Activated CD4-positive, alpha-beta T cell treated with anti-CD3 and anti-CD28 coated beads for 36 hours (primary cell): Measurements from ENCODE around the gene FLT3LG. TPM values are rescaled to one million over a fixed set of nuclear protein-coding genes. Genes with fewer than 3 reads are reported as not detected.

Experiments used
- ATAC-seq: fragments of 200-7000 bp; cut with Tn5 transposase; one replicate; pipeline ENCODE4 v1.10.0; 2021; ENCODE audit warnings: mild to moderate bottlenecking, moderate library complexity
- CTCF ChIA-PET: fragments of 350-600 bp; sonication (Branson Sonifier 250); formaldehyde crosslinking; loops from one replicate; lab custom pipeline; 2021; ENCODE audit warnings: antibody characterized with exemption; lab: Charles Lee
- POLR2A ChIA-PET: fragments of 350-600 bp; sonication (Branson Sonifier 250); formaldehyde crosslinking; loops from one replicate; lab custom pipeline; 2021; ENCODE audit warnings: antibody characterized with exemption, inconsistent platforms; lab: Charles Lee
- DNase-seq: peaks from one replicate; pipeline ENCODE4 v3.0.0-alpha.2; 2020
- H3K27ac Mint-ChIP-seq: one replicate; pipeline ENCODE4 v1.8.0; 2021; ENCODE audit warnings: mixed read lengths
- H3K27me3 Mint-ChIP-seq: one replicate; pipeline ENCODE4 v1.8.0; 2021; ENCODE audit warnings: mixed read lengths
- H3K36me3 Mint-ChIP-seq: one replicate; pipeline ENCODE4 v1.8.0; 2021; ENCODE audit warnings: low read depth, mixed read lengths
- H3K4me1 Mint-ChIP-seq: one replicate; pipeline ENCODE4 v1.8.0; 2021; ENCODE audit warnings: mixed read lengths
- H3K4me3 Mint-ChIP-seq: one replicate; pipeline ENCODE4 v1.8.0; 2021; ENCODE audit warnings: mild to moderate bottlenecking, moderate library complexity, mixed read lengths
- H3K9me3 Mint-ChIP-seq: one replicate; pipeline ENCODE4 v1.8.0; 2021; ENCODE audit warnings: low read depth, mixed read lengths
- intact Hi-C, 2 experiments: fragments of 100-400 bp; cut with DNase I in 1 of 2; cut with micrococcal nuclease in 1 of 2; formaldehyde crosslinking; loops; one replicate each; pipeline versions ENCODE4 v1.14.2 to v1.15.1; 2022 to 2024; cut with DNase I, micrococcal nuclease
- total RNA-seq, 2 experiments: library from RNA; stranded (reverse); gene quantifications; one replicate each; pipeline ENCODE4 v1.2.3, GENCODE V29; 2021

The FLT3LG gene
- total RNA-seq, 2 experiments from 2014 or later: 38.6 to 43.2 TPM

- DNase-seq (peak; percentile 8), ATAC-seq (no peak)
- intact Hi-C loops: loop anchor here in 1 of 2 experiments (5.0 kb wide), 1 partner anchor 37 kb away; the partner anchor contains the start of genes ALDH16A1 and PIH1D1
- H3K9me3 Mint-ChIP-seq: no peaks in the 10 kb centered on the region
- CTCF ChIA-PET: interaction anchor here (2.5 kb wide), 1 partner anchor 13 kb away, joined by 15 read pairs; no protein-coding TSS in a partner anchor
- POLR2A ChIA-PET: interaction anchor here (2.0 kb wide), 1 partner anchor 38 kb away, joined by 5 read pairs; the partner anchor contains the start of gene PIH1D1
- H3K27ac Mint-ChIP-seq: peak overlapping the region; percentile 97
- peaks cover 68% of the 10 kb centered on the region for H3K36me3 Mint-ChIP-seq
- peak overlapping the region; percentile 99 for H3K4me3 Mint-ChIP-seq
- peaks cover 30% of the 10 kb centered on the region for H3K4me1 Mint-ChIP-seq
- no peaks in the 10 kb centered on the region for H3K27me3 Mint-ChIP-seq
Measured at GRCh38 chr19:49488863-49489537, 15.0 kb downstream of the FLT3LG start.

GRCh38 chr19:49489601-49490167, 15.7 kb downstream of the FLT3LG start:
- Mint-ChIP-seq H3K27ac (peak overlapping the region; percentile 97), H3K4me1 (peaks cover 30% of the 10 kb centered on the region), H3K36me3 (peaks cover 66% of the 10 kb centered on the region), H3K4me3 (peak overlapping the region; percentile 99), H3K9me3 (no peaks in the 10 kb centered on the region), H3K27me3 (no peaks in the 10 kb centered on the region)
- intact Hi-C loops: loop anchor here in 1 of 2 experiments (5.0 kb wide), 1 partner anchor 37 kb away; the partner anchor contains the start of genes ALDH16A1 and PIH1D1
- peak; percentile 61 for DNase-seq
- ATAC-seq: no peak
- ChIA-PET POLR2A (interaction anchor here (0.6 to 2.0 kb wide), 2 partner anchors 38 to 90 kb away, joined by 3 to 5 read pairs; partner anchors contain the start of gene PIH1D1), CTCF (interaction anchor here (2.5 kb wide), 1 partner anchor 13 kb away, joined by 15 read pairs; no protein-coding TSS in a partner anchor)

- Mint-ChIP-seq H3K4me1 (peaks cover 34% of the 10 kb centered on the region), H3K27me3 (no peaks in the 10 kb centered on the region), H3K9me3 (no peaks in the 10 kb centered on the region), H3K4me3 (peak overlapping the region; percentile 99), H3K27ac (peak overlapping the region; percentile 97), H3K36me3 (peaks cover 66% of the 10 kb centered on the region)
- ATAC-seq: no peak
- CTCF ChIA-PET: no interaction called here
- peak; percentile 39 for DNase-seq
- POLR2A ChIA-PET: interaction anchor here (0.6 kb wide), 1 partner anchor 61 kb away, joined by 4 read pairs; no protein-coding TSS in a partner anchor
- intact Hi-C loops: no loop called here
Measured at GRCh38 chr19:49490287-49491029, 16.4 kb downstream of the FLT3LG start.

- Mint-ChIP-seq H3K27me3 (no peaks in the 10 kb centered on the region), H3K4me3 (peak overlapping the region; percentile 99), H3K27ac (peak overlapping the region; percentile 97), H3K9me3 (no peaks in the 10 kb centered on the region), H3K36me3 (peaks cover 62% of the 10 kb centered on the region), H3K4me1 (peaks cover 31% of the 10 kb centered on the region)
- intact Hi-C loops: no loop called here
- ChIA-PET POLR2A (interaction anchor here (0.6 to 0.7 kb wide), 2 partner anchors 15 to 61 kb away, joined by 3 to 4 read pairs; no protein-coding TSS in a partner anchor), CTCF (interaction anchor here (1.2 kb wide), 1 partner anchor 15 kb away, joined by 4 read pairs; no protein-coding TSS in a partner anchor)
- DNase-seq (no peak), ATAC-seq (no peak)
Measured at GRCh38 chr19:49491030-49491803, 17.2 kb downstream of the FLT3LG start.

GRCh38 chr19:49491804-49492572, 18.0 kb downstream of the FLT3LG start:
- H3K27me3 Mint-ChIP-seq: no peaks in the 10 kb centered on the region
- ATAC-seq (no peak), DNase-seq (no peak)
- H3K36me3 Mint-ChIP-seq: peaks cover 66% of the 10 kb centered on the region
- peak overlapping the region; percentile 73 for H3K27ac Mint-ChIP-seq
- ChIA-PET POLR2A (interaction anchor here (0.6 to 1.3 kb wide), 3 partner anchors 15 to 67 kb away, joined by 4 to 6 read pairs (median 5); no protein-coding TSS in a partner anchor), CTCF (interaction anchor here (0.8 to 1.6 kb wide), 3 partner anchors 16 to 55 kb away, joined by 3 to 6 read pairs (median 4); partner anchors contain the start of gene FLT3LG)
- H3K9me3 Mint-ChIP-seq: no peaks in the 10 kb centered on the region
- H3K4me3 Mint-ChIP-seq: peak overlapping the region; percentile 7
- intact Hi-C loops: no loop called here
- peaks cover 30% of the 10 kb centered on the region for H3K4me1 Mint-ChIP-seq

GRCh38 chr19:49492573-49493405, 18.8 kb downstream of the FLT3LG start:
- Mint-ChIP-seq H3K9me3 (no peaks in the 10 kb centered on the region), H3K4me3 (peak overlapping the region; percentile 7), H3K4me1 (peaks cover 31% of the 10 kb centered on the region), H3K36me3 (peaks cover 66% of the 10 kb centered on the region), H3K27me3 (no peaks in the 10 kb centered on the region), H3K27ac (peak overlapping the region; percentile 73)
- CTCF ChIA-PET: interaction anchor here (0.8 to 1.6 kb wide), 3 partner anchors 19 to 184 kb away, joined by 3 to 6 read pairs (median 3); partner anchors contain the start of gene FLT3LG
- no peak for DNase-seq
- POLR2A ChIA-PET: interaction anchor here (0.6 to 1.3 kb wide), 4 partner anchors 16 to 513 kb away, joined by 4 to 6 read pairs (median 4); no protein-coding TSS in a partner anchor
- no peak for ATAC-seq
- intact Hi-C loops: no loop called here

- H3K4me3 Mint-ChIP-seq: peak overlapping the region; percentile 93
- CTCF ChIA-PET: interaction anchor here (1.0 to 1.5 kb wide), 5 partner anchors 9 to 380 kb away, joined by 3 to 4 read pairs (median 3); partner anchors contain the start of gene PIH1D1
- POLR2A ChIA-PET: interaction anchor here (0.9 to 2.0 kb wide), 9 partner anchors 9 to 180 kb away, joined by 3 to 12 read pairs (median 6); partner anchors contain the start of genes PIH1D1, PRMT1, RPL13A and RRAS
- ATAC-seq: no peak
- no peaks in the 10 kb centered on the region for H3K9me3 Mint-ChIP-seq
- intact Hi-C loops: loop anchor here (1.0 to 5.0 kb wide), 22 partner anchors 9 to 529 kb away; partner anchors contain the start of genes ALDH16A1 (in 2 of the 2), FUZ (in 2 of the 2), RPL13A (in 2 of the 2) and AKT1S1 (in 1 of the 2)
- peaks cover 44% of the 10 kb centered on the region for H3K4me1 Mint-ChIP-seq
- H3K36me3 Mint-ChIP-seq: peaks cover 56% of the 10 kb centered on the region
- no peak for DNase-seq
- H3K27ac Mint-ChIP-seq: peak overlapping the region; percentile 98
- no peaks in the 10 kb centered on the region for H3K27me3 Mint-ChIP-seq
Measured at GRCh38 chr19:49496574-49497008, 22.6 kb downstream of the FLT3LG start.

GRCh38 chr19:49497047-49497788, 23.2 kb downstream of the FLT3LG start:
- ChIA-PET POLR2A (interaction anchor here (0.9 to 2.0 kb wide), 4 partner anchors 37 to 143 kb away, joined by 3 to 12 read pairs (median 7); partner anchors contain the start of genes PIH1D1 and RRAS), CTCF (interaction anchor here (1.5 kb wide), 2 partner anchors 50 to 379 kb away, joined by 3 to 6 read pairs; no protein-coding TSS in a partner anchor)
- H3K4me1 Mint-ChIP-seq: peaks cover 47% of the 10 kb centered on the region
- peak overlapping the region; percentile 93 for H3K4me3 Mint-ChIP-seq
- peak overlapping the region; percentile 98 for H3K27ac Mint-ChIP-seq
- ATAC-seq (peak; percentile 5), DNase-seq (peak; percentile 86)
- peaks cover 51% of the 10 kb centered on the region for H3K36me3 Mint-ChIP-seq
- H3K27me3 Mint-ChIP-seq: no peaks in the 10 kb centered on the region
- H3K9me3 Mint-ChIP-seq: no peaks in the 10 kb centered on the region
- intact Hi-C loops: loop anchor here (2.0 to 5.0 kb wide), 8 partner anchors 44 to 370 kb away; partner anchors contain the start of genes FUZ (in 2 of the 2), ALDH16A1 (in 1 of the 2), PNKP (in 1 of the 2) and PRMT1 (in 1 of the 2)
